Retinal pigment epithelial cell (primary cell): ENCODE results near the gene PSMD14.
"Not testable (repeated sequence)": the region's sequence is repeated elsewhere in the genome, so short reads cannot be mapped to it uniquely, and the experiment has no call there.

Experiments used
- DNase-seq: peaks from one replicate; pipeline ENCODE4 v3.0.0-alpha.2; 2010; ENCODE audit warnings: low read depth
- H3K4me3 ChIP-seq: 2 replicates; pipeline ENCODE4 v1.5.1; 2011; ENCODE audit warnings: mild to moderate bottlenecking, low read length, control low read depth, moderate library complexity
- TF ChIP-seq, protein P1 (sequence below): conservative IDR thresholded peaks from 2 replicates; pipeline ENCODE4 v1.5.1; 2011; ENCODE audit warnings: low read depth, low read length, control low read depth, inconsistent platforms

PSMD14 gene

DNA sequence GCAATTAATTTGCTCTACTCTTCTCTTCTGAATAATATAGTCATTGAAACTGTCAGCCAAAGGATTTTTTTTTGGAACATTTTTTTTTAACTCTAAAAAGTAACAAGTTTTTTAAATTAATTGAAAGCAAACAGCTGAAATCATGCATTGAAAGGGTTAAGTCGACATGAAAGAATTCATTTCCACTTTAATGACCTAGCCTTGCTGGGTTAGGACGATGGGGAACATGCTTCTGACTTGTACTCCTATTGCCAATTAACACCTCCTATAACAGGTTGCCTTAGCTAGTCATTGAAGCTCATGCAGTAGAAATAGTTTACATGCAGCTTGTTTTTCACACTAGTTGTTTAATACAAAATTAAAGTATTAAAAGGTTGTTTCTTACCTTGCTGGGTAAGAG, 47.8 kb downstream of the PSMD14 start:
- H3K4me3 ChIP-seq, result no peak overlapping the region
- no peak for DNase-seq
- TF ChIP-seq, protein P1, sequence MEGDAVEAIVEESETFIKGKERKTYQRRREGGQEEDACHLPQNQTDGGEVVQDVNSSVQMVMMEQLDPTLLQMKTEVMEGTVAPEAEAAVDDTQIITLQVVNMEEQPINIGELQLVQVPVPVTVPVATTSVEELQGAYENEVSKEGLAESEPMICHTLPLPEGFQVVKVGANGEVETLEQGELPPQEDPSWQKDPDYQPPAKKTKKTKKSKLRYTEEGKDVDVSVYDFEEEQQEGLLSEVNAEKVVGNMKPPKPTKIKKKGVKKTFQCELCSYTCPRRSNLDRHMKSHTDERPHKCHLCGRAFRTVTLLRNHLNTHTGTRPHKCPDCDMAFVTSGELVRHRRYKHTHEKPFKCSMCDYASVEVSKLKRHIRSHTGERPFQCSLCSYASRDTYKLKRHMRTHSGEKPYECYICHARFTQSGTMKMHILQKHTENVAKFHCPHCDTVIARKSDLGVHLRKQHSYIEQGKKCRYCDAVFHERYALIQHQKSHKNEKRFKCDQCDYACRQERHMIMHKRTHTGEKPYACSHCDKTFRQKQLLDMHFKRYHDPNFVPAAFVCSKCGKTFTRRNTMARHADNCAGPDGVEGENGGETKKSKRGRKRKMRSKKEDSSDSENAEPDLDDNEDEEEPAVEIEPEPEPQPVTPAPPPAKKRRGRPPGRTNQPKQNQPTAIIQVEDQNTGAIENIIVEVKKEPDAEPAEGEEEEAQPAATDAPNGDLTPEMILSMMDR, result no peak

DNA sequence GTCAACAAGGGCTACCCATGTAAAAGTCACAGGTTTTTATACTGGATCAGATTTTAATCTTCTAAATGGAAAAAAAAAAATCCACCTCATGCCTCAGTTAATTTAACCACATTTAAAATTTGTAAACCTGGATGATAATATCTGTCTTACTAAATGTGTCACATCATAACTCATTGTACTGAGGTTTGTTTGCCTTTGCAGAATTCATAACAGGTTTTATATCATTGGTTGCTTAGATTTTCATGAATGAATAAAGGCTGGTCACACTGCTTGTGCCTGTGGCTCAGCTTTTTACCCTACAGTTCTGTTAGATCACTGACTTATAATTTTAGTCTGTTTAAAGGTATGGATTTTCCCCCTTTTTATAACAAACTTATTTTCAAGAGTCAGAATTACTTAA, 48.9 kb downstream of the PSMD14 start:
- no peak overlapping the region for H3K4me3 ChIP-seq
- DNase-seq, result no peak
- TF ChIP-seq, protein P1, result no peak

DNA sequence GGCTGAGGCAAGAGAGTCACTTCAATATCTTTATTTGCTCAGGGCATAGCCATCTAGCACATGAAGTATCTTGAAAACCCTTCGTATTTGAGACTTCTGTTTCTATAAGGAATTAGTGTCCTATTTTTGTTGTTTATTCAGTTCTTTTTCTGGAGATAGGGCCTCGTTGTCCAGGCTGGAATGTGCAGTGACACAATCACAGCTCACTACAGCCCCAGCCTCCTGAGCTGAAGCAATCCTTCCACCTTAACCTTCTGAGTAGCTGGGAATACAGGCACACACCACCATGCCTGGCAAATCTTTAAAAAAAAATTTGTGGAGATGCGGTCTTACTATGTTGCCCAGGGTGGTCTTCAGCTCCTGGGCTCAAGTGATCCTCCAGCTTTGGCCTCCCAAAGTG, 50.6 kb downstream of the PSMD14 start:
- H3K4me3 ChIP-seq, result no peak overlapping the region
- DNase-seq, result no peak
- TF ChIP-seq, protein P1, result no peak

DNA sequence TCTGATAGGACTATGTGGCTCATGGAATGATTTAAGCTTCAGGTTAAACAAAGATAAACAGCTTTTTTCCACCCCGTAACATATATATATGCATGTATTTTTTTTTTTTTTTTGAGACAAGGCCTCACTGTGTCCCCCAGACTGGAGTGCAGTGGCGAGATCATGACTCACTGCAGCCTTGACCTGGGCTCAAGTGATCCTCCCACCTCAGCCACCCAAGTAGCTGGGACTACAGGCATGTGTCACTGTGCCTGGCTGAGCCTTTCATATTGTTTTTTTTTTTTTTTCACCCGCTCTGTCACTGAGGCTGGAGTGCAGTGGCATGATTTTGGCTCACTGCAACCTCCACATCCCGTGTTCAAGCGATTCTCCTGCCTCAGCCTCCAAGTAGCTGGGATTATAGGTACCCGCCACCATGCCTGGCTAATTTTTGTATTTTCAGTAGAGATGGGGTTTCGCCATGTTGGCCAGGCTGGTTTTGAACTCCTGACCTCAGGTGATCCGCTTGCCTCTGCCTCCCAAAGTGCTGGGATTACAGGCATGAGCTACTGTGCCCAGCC, 52.0 kb downstream of the PSMD14 start:
- DNase-seq, H3K4me3 ChIP-seq: not testable (repeated sequence)

DNA sequence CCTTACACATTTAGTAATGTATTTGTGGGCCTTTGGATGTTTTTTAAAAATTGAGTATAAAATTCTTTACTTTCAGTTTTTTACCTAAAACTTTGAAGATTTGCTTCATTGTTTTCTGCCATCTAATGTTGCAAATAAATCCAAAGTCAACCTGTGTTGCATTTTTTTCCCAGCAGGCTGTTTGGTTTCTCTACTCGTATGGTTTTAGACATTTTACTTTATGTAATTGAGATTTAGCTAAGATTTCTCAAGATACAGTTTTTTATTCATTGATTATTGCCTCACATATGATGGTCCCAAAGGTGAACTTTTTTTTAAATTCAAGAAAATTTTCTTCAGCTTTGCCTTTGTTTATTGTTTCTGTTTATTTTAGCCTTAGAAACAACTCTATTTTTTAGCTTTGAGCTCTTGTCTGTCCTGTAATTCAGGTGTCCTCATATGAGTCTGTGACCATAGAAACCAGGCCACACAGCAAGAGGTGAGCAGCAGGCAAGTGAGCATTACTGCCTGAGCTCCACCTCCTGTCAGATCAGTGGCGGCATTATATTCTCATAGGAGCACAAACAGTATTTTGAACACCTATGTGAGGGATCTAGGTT, 54.4 kb downstream of the PSMD14 start:
- TF ChIP-seq, protein P1, result no peak
- no peak for DNase-seq
- no peak overlapping the region for H3K4me3 ChIP-seq

DNA sequence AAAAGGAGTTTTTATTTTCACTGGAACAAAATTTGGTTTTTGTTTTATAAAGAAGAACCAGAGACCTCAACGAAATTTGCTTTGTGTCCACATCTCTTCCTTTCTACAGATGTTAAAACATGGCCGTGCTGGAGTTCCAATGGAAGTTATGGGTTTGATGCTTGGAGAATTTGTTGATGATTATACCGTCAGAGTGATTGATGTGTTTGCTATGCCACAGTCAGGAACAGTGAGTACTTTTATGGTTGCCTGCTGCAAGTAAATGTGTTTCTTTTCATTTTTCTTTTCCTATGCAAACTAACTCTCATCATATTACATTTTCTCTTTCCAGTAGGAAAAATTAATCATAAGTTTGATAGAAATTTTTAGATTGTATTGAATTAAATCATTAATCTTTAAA, 59.5 kb downstream of the PSMD14 start:
- H3K4me3 ChIP-seq, result no peak overlapping the region
- TF ChIP-seq, protein P1, result no peak
- no peak for DNase-seq

DNA sequence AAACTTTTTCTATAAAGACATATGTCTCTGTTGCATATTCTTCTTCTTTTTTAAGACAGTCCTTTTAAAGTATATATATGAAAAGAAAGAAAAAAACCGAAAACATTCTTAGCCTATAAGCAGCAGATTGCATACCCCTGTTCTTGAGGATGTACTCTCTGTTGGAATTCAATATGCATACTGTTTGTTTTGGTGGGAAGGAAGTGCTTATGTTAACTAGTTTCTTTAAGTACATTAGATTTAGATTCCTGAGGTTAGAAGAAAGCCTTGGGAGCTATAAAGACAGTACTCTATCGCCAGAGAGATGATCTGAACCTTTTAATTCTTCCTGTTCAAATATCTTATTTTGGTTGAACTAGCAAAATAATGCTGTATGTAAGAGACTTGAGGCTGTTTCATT, 61.1 kb downstream of the PSMD14 start:
- DNase-seq, result no peak
- no peak overlapping the region for H3K4me3 ChIP-seq
- TF ChIP-seq, protein P1, result no peak
